ENCODE results near the gene KANK4.

The KANK4 gene

GRCh38 chr1:62362061-62362917 is 43.1 kb upstream of the KANK4 start:
- no peak overlapping the region for H3K4me3 ChIP-seq (ENCODE audit: low read depth in 1 of 2, low read length in 1 of 2)
- no peak overlapping the region for H3K27ac ChIP-seq
- H3K9me3 ChIP-seq, result no peaks in the 10 kb centered on the region
- H3K27me3 ChIP-seq, result no peaks in the 10 kb centered on the region
- H3K36me3 ChIP-seq, result no peaks in the 10 kb centered on the region
- no peaks in the 10 kb centered on the region for H3K4me1 ChIP-seq (ENCODE audit: control insufficient read depth in 1 of 2, insufficient read depth in 1 of 2, low read depth in 1 of 2, low read length in 1 of 2)
- no peak for TF ChIP-seq CTCF (IDR thresholded peaks at IDR 0.05)

GRCh38 chr1:62361431-62361830 is 42.2 kb upstream of the KANK4 start:
- Histone ChIP-seq H3K4me3 (ENCODE audit: low read depth in 1 of 2, low read length in 1 of 2) (no peak overlapping the region), H3K27ac (no peak overlapping the region), H3K9me3 (no peaks in the 10 kb centered on the region), H3K36me3 (no peaks in the 10 kb centered on the region), H3K27me3 (no peaks in the 10 kb centered on the region), H3K4me1 (ENCODE audit: control insufficient read depth in 1 of 2, insufficient read depth in 1 of 2, low read depth in 1 of 2, low read length in 1 of 2) (no peaks in the 10 kb centered on the region)
- TF ChIP-seq CTCF (IDR thresholded peaks at IDR 0.05), result no peak

GRCh38 chr1:62358665-62359373 is 39.6 kb upstream of the KANK4 start:
- H3K36me3 ChIP-seq, result no peaks in the 10 kb centered on the region
- H3K27me3 ChIP-seq, result no peaks in the 10 kb centered on the region
- no peaks in the 10 kb centered on the region for H3K9me3 ChIP-seq
- H3K4me1 ChIP-seq (ENCODE audit: control insufficient read depth in 1 of 2, insufficient read depth in 1 of 2, low read depth in 1 of 2, low read length in 1 of 2), result no peaks in the 10 kb centered on the region
- no peak overlapping the region for H3K27ac ChIP-seq
- H3K4me3 ChIP-seq (ENCODE audit: low read depth in 1 of 2, low read length in 1 of 2), result no peak overlapping the region
- no peak for TF ChIP-seq CTCF (IDR thresholded peaks at IDR 0.05)

GRCh38 chr1:62357916-62358315 is 38.7 kb upstream of the KANK4 start:
- H3K4me1 ChIP-seq (ENCODE audit: control insufficient read depth in 1 of 2, insufficient read depth in 1 of 2, low read depth in 1 of 2, low read length in 1 of 2), result no peaks in the 10 kb centered on the region

GRCh38 chr1:62356257-62356835 is 37.1 kb upstream of the KANK4 start:
- Histone ChIP-seq H3K27me3 (no peaks in the 10 kb centered on the region), H3K9me3 (no peaks in the 10 kb centered on the region), H3K4me1 (ENCODE audit: control insufficient read depth in 1 of 2, insufficient read depth in 1 of 2, low read depth in 1 of 2, low read length in 1 of 2) (no peaks in the 10 kb centered on the region), H3K27ac (no peak overlapping the region), H3K36me3 (no peaks in the 10 kb centered on the region), H3K4me3 (ENCODE audit: low read depth in 1 of 2, low read length in 1 of 2) (no peak overlapping the region)
- no peak for TF ChIP-seq CTCF (IDR thresholded peaks at IDR 0.05)

More at GRCh38 chr1:62357916-62358315, 38.7 kb upstream of the KANK4 start:
- TF ChIP-seq CTCF (IDR thresholded peaks at IDR 0.05), result no peak
- no peak overlapping the region for H3K27ac ChIP-seq
- H3K9me3 ChIP-seq, result no peaks in the 10 kb centered on the region
- no peaks in the 10 kb centered on the region for H3K27me3 ChIP-seq
- H3K36me3 ChIP-seq, result no peaks in the 10 kb centered on the region
- H3K4me3 ChIP-seq (ENCODE audit: low read depth in 1 of 2, low read length in 1 of 2), result no peak overlapping the region
